ENCODE measurements around the gene GOLT1A. TPM values are rescaled to one million over a fixed set of nuclear protein-coding genes. Genes with fewer than 3 reads are reported as not detected.

Gene GOLT1A
- total RNA-seq, 3 donors from 2014 or later = 2.5 to 11.4 (median 3.9) TPM

DNA sequence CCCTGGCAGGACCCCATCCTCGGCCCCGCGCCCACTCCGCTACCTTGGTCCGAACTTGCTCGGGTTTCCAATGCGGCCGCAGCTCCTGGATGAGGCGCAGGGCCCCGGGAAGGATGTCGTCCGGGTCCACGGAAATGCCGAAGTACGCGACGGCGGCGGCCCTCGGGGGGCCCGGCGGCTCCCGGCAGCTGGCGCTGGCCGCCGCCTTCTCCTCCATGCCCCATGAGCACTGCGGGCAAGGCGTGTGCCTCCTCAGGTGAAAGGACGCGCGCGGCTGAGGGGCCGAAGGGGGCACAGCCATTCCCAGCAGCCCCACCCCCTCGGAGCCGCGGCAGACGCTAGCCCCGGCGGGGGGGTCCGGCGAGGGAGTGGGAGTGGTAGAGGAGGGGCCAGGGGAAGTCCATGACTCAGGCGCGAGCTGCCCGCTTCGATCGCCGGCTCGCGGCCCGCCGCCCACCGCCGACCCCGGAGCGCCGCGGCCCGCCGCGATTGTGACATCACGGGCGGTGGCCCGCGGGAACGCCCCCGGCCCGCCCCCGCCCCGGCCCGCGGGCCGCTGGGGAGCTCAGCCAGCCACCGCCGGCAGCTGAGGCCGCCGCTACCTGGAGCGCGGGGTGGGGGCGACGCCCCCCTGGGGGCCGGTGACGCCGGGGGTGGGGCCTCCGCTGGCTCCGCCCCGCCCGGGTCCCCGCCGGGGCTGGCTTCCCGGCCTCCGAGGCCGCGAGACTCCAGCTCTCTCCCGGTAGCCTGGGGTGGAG is 62.1 kb downstream of the GOLT1A start, which contains the start of gene ETNK2:
ETNK2 (minus strand) TSS at position 493 of the 758 bp plus-strand sequence; CDS start at position 301, 192 bp downstream.
- intact Hi-C loops (cut with DNase I, micrococcal nuclease) = no loop called here
- DNase-seq (peak; percentile 29 to 65 (median 56)), ATAC-seq (peak; percentile 55)
- no peak for TF ChIP-seq CTCF (IDR thresholded peaks at IDR 0.05)
- H3K9me3 ChIP-seq = no peaks in the 10 kb centered on the region
- H3K4me1 ChIP-seq (ENCODE audit: low read depth) = peaks cover 9% of the 10 kb centered on the region
- no peak within 1 kb of the TSS for H3K4me3 ChIP-seq
- H3K36me3 ChIP-seq (ENCODE audit: low read depth) = no peaks in the 10 kb centered on the region

GRCh38 chr1:204150702-204151551 is 62.9 kb downstream of the GOLT1A start:
- Histone ChIP-seq H3K9me3 (no peaks in the 10 kb centered on the region), H3K4me1 (ENCODE audit: low read depth) (peaks cover 9% of the 10 kb centered on the region), H3K36me3 (ENCODE audit: low read depth) (no peaks in the 10 kb centered on the region), H3K4me3 (no peak overlapping the region)
- intact Hi-C loops (cut with DNase I, micrococcal nuclease) = no loop called here
- ATAC-seq (peak; percentile 6), DNase-seq (no peak)
- TF ChIP-seq CTCF (IDR thresholded peaks at IDR 0.05) = no peak

GRCh38 chr1:204149635-204150565 is 63.9 kb downstream of the GOLT1A start:
- TF ChIP-seq CTCF (IDR thresholded peaks at IDR 0.05) = no peak
- no peaks in the 10 kb centered on the region for H3K36me3 ChIP-seq (ENCODE audit: low read depth)
- H3K9me3 ChIP-seq = no peaks in the 10 kb centered on the region
- ATAC-seq = no peak
- intact Hi-C loops (cut with DNase I, micrococcal nuclease) = no loop called here
- H3K4me3 ChIP-seq = no peak overlapping the region
- peak in 1 of 3 donors; percentile 17 for DNase-seq
- H3K4me1 ChIP-seq (ENCODE audit: low read depth) = peaks cover 9% of the 10 kb centered on the region

DNA sequence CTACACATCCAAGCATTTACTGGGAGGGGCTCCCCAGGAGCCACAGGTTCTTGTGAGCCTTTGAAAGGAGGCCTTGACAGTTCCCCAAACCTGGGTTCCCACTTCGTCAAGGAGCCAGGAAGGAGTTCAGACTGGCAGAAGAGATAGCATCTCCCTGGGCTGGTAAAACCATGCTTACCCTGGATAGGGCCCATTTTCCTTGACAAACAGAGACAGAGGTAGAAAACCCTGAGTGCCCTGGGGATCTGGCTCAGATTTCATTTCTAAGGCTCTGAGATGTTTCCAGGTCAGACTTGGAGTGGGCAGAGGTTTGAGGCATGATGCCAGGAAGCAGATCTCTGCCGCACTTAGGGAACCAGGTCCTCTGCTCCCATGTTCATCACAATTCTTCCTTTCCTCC is 64.7 kb downstream of the GOLT1A start:
- no peak for TF ChIP-seq CTCF (IDR thresholded peaks at IDR 0.05)
- H3K36me3 ChIP-seq (ENCODE audit: low read depth) = no peaks in the 10 kb centered on the region
- intact Hi-C loops (cut with DNase I, micrococcal nuclease) = no loop called here
- DNase-seq (peak in 1 of 3 donors; percentile 6), ATAC-seq (no peak)
- H3K9me3 ChIP-seq = no peaks in the 10 kb centered on the region
- H3K4me3 ChIP-seq = no peak overlapping the region
- peaks cover 9% of the 10 kb centered on the region for H3K4me1 ChIP-seq (ENCODE audit: low read depth)

Other genes with a start within 250 kb of the GOLT1A start
- gene SOX13, start 140.9 kb downstream of the GOLT1A start, total RNA-seq = 10 to 100 TPM; 39.8 to 69.2 (median 40.7) TPM
- 1 to 10 TPM in 2 of 3 donors, under 1 TPM in 1; 0.20 to 6.8 (median 2.1) TPM for gene ETNK2, start 61.9 kb downstream of the GOLT1A start, total RNA-seq
- gene REN, start 47.7 kb downstream of the GOLT1A start, total RNA-seq = under 1 TPM in 2 of 3 donors, not detected in 1; 0.26 to 0.87 TPM
- 1 to 10 TPM in 1 of 3 donors, not detected in 2; 1.3 TPM for gene KISS1, start 17.5 kb downstream of the GOLT1A start, total RNA-seq
- 100 to 1,000 TPM in 2 of 3 donors, 10 to 100 TPM in 1; 82.4 to 154 (median 115) TPM for gene PLEKHA6, start 145.9 kb upstream of the GOLT1A start, total RNA-seq
- 10 to 100 TPM; 56.7 to 60.2 (median 60.1) TPM for gene PPP1R15B, start 197.8 kb upstream of the GOLT1A start, total RNA-seq